ENCODE measurements around the gene ZNF79.

Gene ZNF79

DNA sequence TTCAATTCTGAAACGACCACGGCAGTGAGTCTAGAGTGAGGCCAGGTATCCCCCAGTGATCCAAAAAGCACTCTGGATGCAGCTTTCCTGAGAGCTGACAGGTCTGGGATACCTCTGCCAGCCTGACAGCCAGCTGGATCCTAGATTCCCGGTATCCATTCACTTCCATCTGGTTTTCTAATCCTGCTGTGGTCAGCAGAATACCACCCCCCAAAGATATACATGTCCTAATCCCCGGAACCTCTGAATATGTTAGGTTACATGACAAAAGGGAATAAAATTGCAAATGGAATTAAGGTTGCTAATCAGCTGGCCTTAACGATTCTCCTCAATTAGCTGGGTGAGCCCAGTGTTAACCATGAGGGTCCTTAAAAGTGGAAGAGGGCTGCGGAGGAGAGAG lies 1.4 kb upstream of the ZNF79 start:
- peak overlapping the region; percentile 94 for H3K4me3 ChIP-seq (replicated peaks; ENCODE audit: low read depth, low read length)
- TF ChIP-seq, protein P1, sequence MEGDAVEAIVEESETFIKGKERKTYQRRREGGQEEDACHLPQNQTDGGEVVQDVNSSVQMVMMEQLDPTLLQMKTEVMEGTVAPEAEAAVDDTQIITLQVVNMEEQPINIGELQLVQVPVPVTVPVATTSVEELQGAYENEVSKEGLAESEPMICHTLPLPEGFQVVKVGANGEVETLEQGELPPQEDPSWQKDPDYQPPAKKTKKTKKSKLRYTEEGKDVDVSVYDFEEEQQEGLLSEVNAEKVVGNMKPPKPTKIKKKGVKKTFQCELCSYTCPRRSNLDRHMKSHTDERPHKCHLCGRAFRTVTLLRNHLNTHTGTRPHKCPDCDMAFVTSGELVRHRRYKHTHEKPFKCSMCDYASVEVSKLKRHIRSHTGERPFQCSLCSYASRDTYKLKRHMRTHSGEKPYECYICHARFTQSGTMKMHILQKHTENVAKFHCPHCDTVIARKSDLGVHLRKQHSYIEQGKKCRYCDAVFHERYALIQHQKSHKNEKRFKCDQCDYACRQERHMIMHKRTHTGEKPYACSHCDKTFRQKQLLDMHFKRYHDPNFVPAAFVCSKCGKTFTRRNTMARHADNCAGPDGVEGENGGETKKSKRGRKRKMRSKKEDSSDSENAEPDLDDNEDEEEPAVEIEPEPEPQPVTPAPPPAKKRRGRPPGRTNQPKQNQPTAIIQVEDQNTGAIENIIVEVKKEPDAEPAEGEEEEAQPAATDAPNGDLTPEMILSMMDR (IDR thresholded peaks at IDR 0.05; ENCODE audit: low read depth, low read length, missing control alignments) = no peak
- DNase-seq (ENCODE audit: extremely low read depth, low read depth) = no peak

DNA sequence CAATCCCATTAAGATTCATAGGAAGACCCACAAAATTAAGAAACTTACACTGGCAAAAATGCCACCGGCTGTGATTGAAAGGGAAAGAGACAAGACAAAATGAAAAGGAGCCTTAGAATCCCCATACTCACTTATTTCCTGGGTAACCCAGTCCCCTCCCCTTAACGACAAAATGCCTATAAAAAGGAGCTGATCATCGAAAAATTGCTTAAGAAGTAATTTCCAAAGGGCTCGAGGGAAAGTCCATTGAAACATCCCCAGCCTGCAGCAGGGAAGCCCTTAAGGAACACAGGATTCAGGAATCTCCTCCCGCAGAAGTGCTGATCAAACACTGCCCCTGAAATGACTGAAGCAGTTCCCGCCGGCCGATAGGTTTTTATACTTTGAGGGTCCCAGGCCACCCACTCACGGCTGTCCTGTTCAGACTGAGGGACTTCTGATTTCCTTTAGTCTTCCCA lies 677 bp upstream of the ZNF79 start:
- DNase-seq (ENCODE audit: extremely low read depth, low read depth) = no peak

DNA sequence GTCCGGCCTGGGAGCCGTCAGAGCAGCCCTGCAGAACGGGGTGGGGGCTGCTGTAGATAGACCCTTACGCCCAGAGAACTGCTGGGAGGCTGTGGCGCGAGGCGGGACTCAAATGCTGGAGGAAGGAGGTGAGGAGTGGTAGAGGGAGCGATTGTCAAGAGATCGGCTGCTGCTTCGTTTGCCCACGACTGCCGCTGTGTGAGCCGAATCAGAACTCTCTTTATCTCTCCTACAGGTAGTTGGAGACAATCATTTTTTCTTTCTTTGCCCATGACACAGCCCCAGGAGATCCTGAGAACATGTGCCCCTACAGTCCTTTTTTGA lies 456 bp downstream of the ZNF79 start:
- TF ChIP-seq, protein P1 (IDR thresholded peaks at IDR 0.05; ENCODE audit: low read depth, low read length, missing control alignments) = no peak
- peak overlapping the region; percentile 94 for H3K4me3 ChIP-seq (replicated peaks; ENCODE audit: low read depth, low read length)
- DNase-seq (ENCODE audit: extremely low read depth, low read depth) = no peak

More for the DNA sequence above, 677 bp upstream of the ZNF79 start:
- TF ChIP-seq, protein P1 (IDR thresholded peaks at IDR 0.05; ENCODE audit: low read depth, low read length, missing control alignments) = no peak
- H3K4me3 ChIP-seq (replicated peaks; ENCODE audit: low read depth, low read length) = peak overlapping the region; percentile 94

DNA sequence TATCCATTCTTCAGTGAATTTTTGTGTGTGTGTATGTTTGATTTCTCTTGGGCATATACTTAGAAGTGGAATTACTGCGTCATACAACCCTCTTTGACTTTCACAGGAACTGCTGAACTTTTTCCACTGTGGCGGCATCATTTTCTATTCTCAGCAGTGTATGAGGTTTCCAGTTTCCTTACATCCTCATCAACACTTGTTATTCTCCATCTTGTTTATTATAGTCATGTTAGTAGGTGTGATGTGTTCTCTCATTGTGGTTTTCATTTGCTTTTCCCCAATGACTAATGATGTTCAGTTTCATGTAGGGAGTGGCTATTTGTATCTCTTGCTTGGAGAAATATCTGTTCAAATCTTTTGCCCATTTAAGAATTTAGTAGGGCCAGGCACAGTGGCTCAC lies 2.6 kb downstream of the ZNF79 start:
- TF ChIP-seq, protein P1 (IDR thresholded peaks at IDR 0.05; ENCODE audit: low read depth, low read length, missing control alignments) = no peak
- DNase-seq (ENCODE audit: extremely low read depth, low read depth) = no peak
- H3K4me3 ChIP-seq (replicated peaks; ENCODE audit: low read depth, low read length) = no peak overlapping the region

DNA sequence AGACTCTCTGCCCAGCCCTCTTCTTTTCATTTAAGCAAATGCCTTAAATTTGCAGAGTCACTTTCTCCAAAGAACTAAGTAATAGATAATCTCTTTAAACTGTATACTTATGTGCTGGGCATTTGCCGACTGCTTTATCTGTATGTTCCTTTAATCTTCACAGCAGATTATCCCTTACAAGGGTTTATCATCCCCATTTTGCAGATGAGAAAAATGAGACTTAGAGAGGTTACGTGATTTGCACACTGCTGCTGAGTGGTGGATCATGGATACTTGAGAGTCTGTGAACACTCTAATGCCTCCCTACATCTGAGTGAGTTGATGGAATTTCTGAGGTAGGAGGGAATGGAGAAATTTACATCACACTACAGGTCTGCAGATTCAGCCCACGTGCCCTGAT lies 4.2 kb downstream of the ZNF79 start:
- DNase-seq (ENCODE audit: extremely low read depth, low read depth) = no peak
- TF ChIP-seq, protein P1 (IDR thresholded peaks at IDR 0.05; ENCODE audit: low read depth, low read length, missing control alignments) = no peak

DNA sequence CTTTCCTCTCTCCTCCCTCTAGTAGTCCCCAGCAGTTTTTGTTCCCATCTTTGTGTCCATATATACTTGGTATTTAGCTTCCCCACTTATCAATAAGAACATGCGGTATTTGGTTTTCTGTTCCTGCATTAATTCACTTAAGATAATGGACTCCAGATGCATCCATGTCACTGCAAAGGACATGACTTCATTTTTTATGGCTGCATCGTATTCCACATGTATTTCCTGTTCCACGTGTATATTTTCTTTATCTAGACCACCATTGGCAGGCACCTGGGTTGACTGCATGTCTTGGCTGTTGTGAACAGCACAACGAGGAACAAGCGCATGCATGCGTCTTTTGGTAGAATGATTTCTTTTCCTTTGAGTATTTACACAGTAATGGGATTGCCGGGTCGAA lies 6.2 kb downstream of the ZNF79 start:
- no peak overlapping the region for H3K4me3 ChIP-seq (replicated peaks; ENCODE audit: low read depth, low read length)
- DNase-seq (ENCODE audit: extremely low read depth, low read depth) = no peak
- TF ChIP-seq, protein P1 (IDR thresholded peaks at IDR 0.05; ENCODE audit: low read depth, low read length, missing control alignments) = no peak

More for the DNA sequence above, 4.2 kb downstream of the ZNF79 start:
- H3K4me3 ChIP-seq (replicated peaks; ENCODE audit: low read depth, low read length) = no peak overlapping the region
